ENCODE results near the gene GSC.

GSC gene

DNA sequence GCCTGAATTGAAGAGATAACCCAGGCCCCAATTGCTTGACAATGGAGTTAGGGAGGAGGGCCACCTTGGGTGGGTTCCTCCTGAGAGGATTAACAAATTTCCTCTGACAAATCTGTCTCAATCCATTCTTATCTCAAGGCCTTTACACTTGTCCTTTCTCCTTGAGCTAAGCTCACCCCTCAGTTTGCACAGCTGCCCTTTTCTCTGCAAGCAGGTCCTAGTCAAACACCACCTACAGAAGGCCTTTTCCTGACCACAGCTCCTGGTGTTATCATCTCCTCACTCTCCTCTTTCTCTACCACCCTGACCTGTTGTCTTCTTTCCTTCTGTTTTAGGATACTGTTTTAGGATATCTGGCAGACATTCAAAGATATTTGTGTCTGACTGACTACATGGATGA, 26.4 kb upstream of the GSC start:
- no peak overlapping the region for H3K27ac ChIP-seq
- TF ChIP-seq, protein P1, sequence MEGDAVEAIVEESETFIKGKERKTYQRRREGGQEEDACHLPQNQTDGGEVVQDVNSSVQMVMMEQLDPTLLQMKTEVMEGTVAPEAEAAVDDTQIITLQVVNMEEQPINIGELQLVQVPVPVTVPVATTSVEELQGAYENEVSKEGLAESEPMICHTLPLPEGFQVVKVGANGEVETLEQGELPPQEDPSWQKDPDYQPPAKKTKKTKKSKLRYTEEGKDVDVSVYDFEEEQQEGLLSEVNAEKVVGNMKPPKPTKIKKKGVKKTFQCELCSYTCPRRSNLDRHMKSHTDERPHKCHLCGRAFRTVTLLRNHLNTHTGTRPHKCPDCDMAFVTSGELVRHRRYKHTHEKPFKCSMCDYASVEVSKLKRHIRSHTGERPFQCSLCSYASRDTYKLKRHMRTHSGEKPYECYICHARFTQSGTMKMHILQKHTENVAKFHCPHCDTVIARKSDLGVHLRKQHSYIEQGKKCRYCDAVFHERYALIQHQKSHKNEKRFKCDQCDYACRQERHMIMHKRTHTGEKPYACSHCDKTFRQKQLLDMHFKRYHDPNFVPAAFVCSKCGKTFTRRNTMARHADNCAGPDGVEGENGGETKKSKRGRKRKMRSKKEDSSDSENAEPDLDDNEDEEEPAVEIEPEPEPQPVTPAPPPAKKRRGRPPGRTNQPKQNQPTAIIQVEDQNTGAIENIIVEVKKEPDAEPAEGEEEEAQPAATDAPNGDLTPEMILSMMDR (conservative IDR thresholded peaks at IDR 0.05) = no peak
- no peak for TF ChIP-seq ZFX (IDR thresholded peaks at IDR 0.05)

DNA sequence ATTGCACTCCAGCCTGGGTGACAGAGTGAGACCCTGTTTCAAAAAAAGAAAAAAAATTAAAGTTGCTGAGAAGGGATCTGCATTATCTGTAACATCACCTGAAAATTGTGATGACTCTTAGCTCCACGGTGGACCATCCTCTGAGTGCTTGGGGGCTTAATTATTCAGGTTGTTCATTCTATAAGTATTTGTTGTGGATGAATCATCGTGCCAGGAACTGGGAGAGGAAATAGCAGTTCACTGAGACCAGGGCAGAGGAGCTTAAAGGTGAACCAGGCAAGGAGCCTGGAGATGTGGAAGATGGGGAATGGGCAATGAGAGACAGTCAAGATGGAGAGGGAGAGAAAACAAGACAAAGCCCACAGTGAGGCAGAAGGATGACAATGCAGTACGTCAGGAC, 25.5 kb upstream of the GSC start:
- no peak for TF ChIP-seq ZFX (IDR thresholded peaks at IDR 0.05)
- TF ChIP-seq, protein P1 (conservative IDR thresholded peaks at IDR 0.05) = no peak
- H3K27ac ChIP-seq = no peak overlapping the region

DNA sequence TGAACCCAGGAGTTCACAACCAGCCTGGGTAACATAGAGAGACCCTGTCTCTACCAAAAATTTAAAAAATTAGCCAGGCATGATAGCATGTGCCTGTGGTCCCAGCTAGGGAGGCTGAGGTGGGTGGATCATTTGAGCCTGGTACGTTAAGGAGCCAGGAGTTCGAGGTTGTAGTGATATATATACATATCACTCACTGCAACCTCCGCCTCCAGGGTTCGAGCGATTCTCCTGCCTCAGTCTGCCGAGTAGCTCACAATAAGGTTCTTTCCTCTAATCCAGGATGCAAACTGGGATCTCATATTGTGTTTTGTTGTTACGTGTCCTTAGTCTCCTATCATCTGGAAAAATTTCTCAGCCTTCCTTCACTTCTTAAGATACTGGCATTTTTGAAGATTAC, 24.0 kb upstream of the GSC start:
- no peak overlapping the region for H3K27ac ChIP-seq
- no peak for TF ChIP-seq ZFX (IDR thresholded peaks at IDR 0.05)
- TF ChIP-seq, protein P1 (conservative IDR thresholded peaks at IDR 0.05) = no peak

DNA sequence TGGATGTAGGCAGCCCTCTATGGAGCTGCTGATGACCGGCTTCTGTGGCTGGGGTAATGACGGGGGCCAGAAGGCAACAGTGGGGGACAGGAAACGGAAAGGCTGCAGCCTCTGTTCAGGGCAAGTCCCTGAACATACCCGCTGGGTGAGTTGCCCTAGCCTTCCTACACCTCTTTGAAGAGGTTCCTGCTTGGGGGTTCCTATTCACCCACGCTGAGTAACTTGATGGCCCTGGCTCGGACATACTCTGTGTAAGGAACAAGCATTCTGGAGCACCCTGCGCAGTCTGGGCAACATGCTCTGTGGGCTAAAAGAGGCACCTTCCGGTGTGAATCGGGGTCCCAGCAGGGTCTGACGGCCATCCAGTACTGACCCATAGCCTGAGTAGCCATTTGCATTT, 17.7 kb upstream of the GSC start:
- no peak overlapping the region for H3K27ac ChIP-seq
- TF ChIP-seq, protein P1 (conservative IDR thresholded peaks at IDR 0.05) = no peak
- TF ChIP-seq ZFX (IDR thresholded peaks at IDR 0.05) = no peak

DNA sequence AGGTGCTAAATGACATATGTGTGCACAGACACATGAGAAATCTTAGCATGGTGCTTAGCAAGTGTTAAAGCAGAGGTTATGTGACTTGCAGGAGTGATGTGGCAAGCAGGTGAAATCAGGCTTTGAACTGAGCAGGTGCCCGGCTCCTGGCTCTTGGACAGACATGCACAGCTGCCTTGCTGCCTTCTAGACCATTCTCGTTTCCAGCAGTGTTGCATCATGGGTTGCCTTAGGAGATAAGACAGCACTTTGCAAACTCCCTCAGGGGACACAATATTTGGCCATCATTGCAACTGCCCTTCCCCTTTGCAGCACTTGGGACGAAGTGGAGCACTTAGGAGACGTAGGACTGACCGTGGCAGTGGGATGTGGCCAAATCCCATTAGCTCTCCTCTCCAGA, 17.2 kb upstream of the GSC start:
- TF ChIP-seq ZFX (IDR thresholded peaks at IDR 0.05) = no peak
- TF ChIP-seq, protein P1 (conservative IDR thresholded peaks at IDR 0.05) = no peak
- H3K27ac ChIP-seq = no peak overlapping the region

DNA sequence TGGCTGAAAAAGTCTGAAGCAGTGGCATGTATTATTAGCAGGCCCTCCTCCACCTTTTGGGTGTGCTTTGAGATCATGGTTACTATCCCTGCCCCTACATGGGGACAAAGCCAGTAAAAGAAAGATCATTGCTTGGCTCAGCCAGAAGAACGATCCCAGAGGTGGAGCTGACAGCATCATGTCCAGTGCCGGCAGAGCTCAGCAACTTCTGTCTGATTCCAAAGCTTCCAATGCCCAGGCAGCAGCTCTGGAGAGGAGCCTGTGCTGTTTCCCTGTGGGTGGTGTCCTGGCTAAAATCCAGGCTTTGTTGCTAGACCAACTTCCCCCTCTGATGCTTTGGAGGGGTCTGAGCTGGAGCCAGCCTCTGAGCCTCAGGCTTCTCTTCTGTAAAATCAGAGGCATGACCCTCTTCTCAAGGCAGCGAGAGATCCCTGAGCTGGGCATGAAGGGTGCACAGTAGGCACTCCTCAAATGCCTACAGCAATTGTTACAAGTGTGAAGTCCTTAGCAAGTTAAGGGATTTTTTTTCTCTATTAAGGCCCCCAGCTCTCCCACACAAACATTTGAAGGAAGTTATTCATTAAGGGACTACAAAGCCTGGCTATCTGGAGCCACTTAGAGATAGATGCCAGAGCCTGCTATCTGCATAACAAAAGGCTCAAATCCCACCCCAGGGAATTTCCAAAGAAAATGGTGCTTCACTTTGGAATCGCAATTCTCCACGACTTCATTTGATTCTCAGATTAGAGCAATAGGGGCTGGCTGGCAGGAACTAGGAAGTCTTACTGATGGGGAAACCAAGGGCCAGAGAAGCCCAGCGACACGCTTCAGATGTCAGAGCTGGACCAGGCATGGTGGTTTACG, 10.9 kb upstream of the GSC start:
- H3K27ac ChIP-seq = no peak overlapping the region
- no peak for TF ChIP-seq ZFX (IDR thresholded peaks at IDR 0.05)
- TF ChIP-seq, protein P1 (conservative IDR thresholded peaks at IDR 0.05) = no peak

DNA sequence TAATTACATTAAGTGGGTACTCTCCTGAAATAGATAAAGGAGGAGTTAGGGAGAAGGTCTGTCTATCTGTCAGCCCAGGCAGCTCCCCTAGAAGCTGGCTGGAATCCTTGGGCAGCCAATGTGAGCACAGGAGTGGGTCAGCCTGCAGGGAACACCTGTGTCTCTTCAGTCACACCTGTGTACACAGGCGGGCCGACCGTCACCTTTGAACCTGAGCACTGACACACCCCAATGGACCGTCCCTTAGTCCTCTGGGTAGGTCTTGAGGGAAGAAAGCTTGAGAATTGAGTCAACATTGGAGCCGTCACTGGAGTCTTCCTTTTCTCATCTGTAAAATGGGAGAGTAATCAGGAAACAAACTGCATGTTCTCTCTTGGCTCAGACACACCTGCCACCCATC, 9.8 kb upstream of the GSC start:
- H3K27ac ChIP-seq = no peak overlapping the region
- TF ChIP-seq, protein P1 (conservative IDR thresholded peaks at IDR 0.05) = no peak
- TF ChIP-seq ZFX (IDR thresholded peaks at IDR 0.05) = no peak

All from C4-2B (cell line).